ELF-1 (cell line): ENCODE data around the gene DYDC2.
"Not testable (repeated sequence)": the region's sequence is repeated elsewhere in the genome, so short reads cannot be mapped to it uniquely, and the experiment has no call there.

Source experiments
- DNase-seq: peaks from one replicate; pipeline ENCODE4 v3.0.0-alpha.2; 2016; ENCODE audit warnings: low read depth, low spot score

DYDC2 gene

GRCh38 chr10:80356563-80356988, at the start of gene DYDC2, which contains the start of gene DYDC1:
TSS of gene DYDC2 (plus strand) at chr10:80356781. CDS start at chr10:80362444, 5,663 bp downstream.
TSS of gene DYDC1 (minus strand) at chr10:80356755. CDS start at chr10:80352601, 4,154 bp downstream.
- DNase-seq: peak; percentile 82

- DNase-seq: no peak
Measured at GRCh38 chr10:80313523-80313922, 43.1 kb upstream of the DYDC2 start.

- no peak for DNase-seq
Measured at GRCh38 chr10:80315391-80315790, 41.2 kb upstream of the DYDC2 start.

- no peak for DNase-seq
Measured at GRCh38 chr10:80318742-80319141, 37.8 kb upstream of the DYDC2 start.

- no peak for DNase-seq
Measured at GRCh38 chr10:80319318-80319717, 37.3 kb upstream of the DYDC2 start.

GRCh38 chr10:80319725-80320290, 36.8 kb upstream of the DYDC2 start:
- DNase-seq: no peak

- peak; percentile 12 for DNase-seq
Measured at GRCh38 chr10:80320377-80320776, 36.2 kb upstream of the DYDC2 start.

GRCh38 chr10:80321183-80321582, 35.4 kb upstream of the DYDC2 start:
- DNase-seq: no peak

GRCh38 chr10:80322158-80322557, 34.4 kb upstream of the DYDC2 start:
- DNase-seq: no peak

- no peak for DNase-seq
Measured at GRCh38 chr10:80322711-80323110, 33.9 kb upstream of the DYDC2 start.

- no peak for DNase-seq
Measured at GRCh38 chr10:80323311-80323710, 33.3 kb upstream of the DYDC2 start.

- no peak for DNase-seq
Measured at GRCh38 chr10:80324086-80324485, 32.5 kb upstream of the DYDC2 start.

- peak; percentile 30 for DNase-seq
Measured at GRCh38 chr10:80324891-80325364, 31.7 kb upstream of the DYDC2 start.

- no peak for DNase-seq
Measured at GRCh38 chr10:80333983-80334382, 22.6 kb upstream of the DYDC2 start.

- no peak for DNase-seq
Measured at GRCh38 chr10:80344276-80344675, 12.3 kb upstream of the DYDC2 start.

- no peak for DNase-seq
Measured at GRCh38 chr10:80344912-80345311, 11.7 kb upstream of the DYDC2 start.

GRCh38 chr10:80350251-80350650, 6.3 kb upstream of the DYDC2 start:
- no peak for DNase-seq

GRCh38 chr10:80351220-80351619, 5.4 kb upstream of the DYDC2 start:
- no peak for DNase-seq

GRCh38 chr10:80356989-80357850, 639 bp downstream of the DYDC2 start:
- peak; percentile 39 for DNase-seq

- DNase-seq: no peak
Measured at GRCh38 chr10:80357851-80358125, 1.2 kb downstream of the DYDC2 start.

- DNase-seq: not testable (repeated sequence)
Measured at GRCh38 chr10:80358925-80359324, 2.3 kb downstream of the DYDC2 start.

GRCh38 chr10:80359644-80360043, 3.1 kb downstream of the DYDC2 start:
- DNase-seq: no peak

- no peak for DNase-seq
Measured at GRCh38 chr10:80365510-80365909, 8.9 kb downstream of the DYDC2 start.
